H1 (cell line): ENCODE data around the gene TMEM63C. TPM values are rescaled to one million over a fixed set of nuclear protein-coding genes. Genes with fewer than 3 reads are reported as not detected.

Experiments used
- CHD7 ChIP-seq: fragments of 300-600 bp; sonication (generic); IDR thresholded peaks from 2 replicates; pipeline ENCODE4 v1.7.1; 2012; ENCODE audit warnings: low read length, moderate library complexity, mild to moderate bottlenecking, inconsistent platforms; ENCODE audit not compliant: insufficient replicate concordance
- KDM5A ChIP-seq: fragments of 200-600 bp; IDR thresholded peaks from 2 replicates; pipeline ENCODE4 v1.7.1; 2012; ENCODE audit warnings: mild to moderate bottlenecking, low read length, inconsistent platforms, mixed read lengths
- POLR2AphosphoS5 ChIP-seq: IDR thresholded peaks from 2 replicates; pipeline ENCODE4 v1.6.1; 2011; ENCODE audit warnings: low read depth, low read length
- polyA plus RNA-seq, 7 experiments: library from polyadenylated mRNA; depleted of rRNA in 3 of 7; stranded (reverse) in 5 of 7; unstranded in 2 of 7; fragments of >200 nt in 5 of 7; fragments of 200-250 nt in 2 of 7; gene quantifications; 1 replicate in 5 of 7; 2 replicates in 1 of 7; 4 replicates in 1 of 7; pipeline versions ENCODE4 v1.2.1 to v1.2.3, GENCODE V29; 2011 to 2013; ENCODE audit warnings: missing spikeins in 2 of 7, mixed read lengths in 2 of 7
- total RNA-seq: library from RNA; stranded (reverse); fragmentation: NEBNext Ultra II Directional; extraction: Animal tissue kit (Norgen Biotek cat#: 25700); gene quantifications from 2 replicates; pipeline ENCODE4 v1.2.1, GENCODE V29; 2021

The TMEM63C gene
- total and polyA plus RNA-seq, 2 of the 8 experiments (the other 6 are each of a cell fraction or from before 2014, with no cell fraction given), result 3.0 to 7.6 TPM

- no peak for TF ChIP-seq POLR2AphosphoS5
- TF ChIP-seq KDM5A, result no peak
- TF ChIP-seq CHD7, result no peak
Observed at GRCh38 chr14:77238356-77238755, 56.8 kb downstream of the TMEM63C start (continued).
